Head of caudate nucleus (tissue), 42 donors: ENCODE data around the gene SMAD4.

Experiments
- DNase-seq, 42 donors: peaks; one replicate each; pipeline versions ENCODE4 v3.0.0 to v3.0.0-alpha.2; 2020 to 2021; ENCODE audit warnings: mixed read lengths in 7 of 42
- intact Hi-C: fragments of 100-400 bp; cut with DNase I; formaldehyde crosslinking; loops from one replicate; pipeline ENCODE4 v1.15.0; 2022

SMAD4 gene

DNA sequence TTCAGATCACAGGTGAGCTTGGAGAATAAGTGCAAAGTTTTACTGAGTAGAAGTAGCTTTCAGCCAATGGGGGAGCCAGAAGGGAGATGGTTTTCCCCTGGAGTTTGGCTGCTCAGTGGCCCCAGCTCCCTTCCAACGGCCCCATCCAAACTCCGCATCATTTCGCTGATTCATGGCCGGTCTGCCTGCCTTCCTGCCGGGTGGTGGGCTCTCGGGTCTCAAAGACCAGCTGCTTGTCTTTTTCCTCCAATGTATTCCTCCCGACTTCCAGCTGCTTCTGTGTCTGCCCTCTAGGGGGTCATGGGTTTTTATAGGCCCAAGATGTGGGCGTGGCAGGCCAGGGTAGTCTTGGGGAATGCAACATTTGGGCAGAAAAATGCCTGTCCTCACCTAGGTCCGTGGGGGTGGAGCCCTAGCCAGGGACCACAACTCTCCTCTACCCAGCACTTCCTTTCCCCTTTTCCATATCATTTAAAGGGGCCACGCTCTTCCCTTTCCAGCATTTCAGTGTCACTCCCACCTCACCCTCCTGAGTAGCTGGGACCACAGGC lies 94.0 kb downstream of the SMAD4 start:
- DNase-seq, result no peak
- intact Hi-C loops, result no loop called here

DNA sequence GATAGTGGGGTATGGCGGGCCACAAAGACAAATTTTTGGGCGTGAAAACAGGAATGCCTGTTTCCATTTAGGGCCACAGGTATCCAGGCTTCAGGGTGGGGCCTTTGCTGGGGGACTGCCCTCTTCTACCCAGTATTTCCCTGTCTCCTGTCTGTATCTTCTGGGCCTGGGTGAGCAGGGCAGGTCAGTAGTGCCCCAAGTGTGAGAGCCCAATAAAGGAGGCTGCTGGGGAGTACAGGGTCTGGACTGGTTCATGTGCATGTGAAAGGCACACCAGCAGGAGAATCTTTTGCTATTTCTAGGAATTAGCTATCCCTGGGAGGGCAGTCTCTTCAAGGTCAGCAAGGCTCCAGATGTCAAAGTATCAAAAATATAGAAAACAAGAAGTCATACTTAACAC lies 96.0 kb downstream of the SMAD4 start:
- no peak for DNase-seq
- intact Hi-C loops, result no loop called here

DNA sequence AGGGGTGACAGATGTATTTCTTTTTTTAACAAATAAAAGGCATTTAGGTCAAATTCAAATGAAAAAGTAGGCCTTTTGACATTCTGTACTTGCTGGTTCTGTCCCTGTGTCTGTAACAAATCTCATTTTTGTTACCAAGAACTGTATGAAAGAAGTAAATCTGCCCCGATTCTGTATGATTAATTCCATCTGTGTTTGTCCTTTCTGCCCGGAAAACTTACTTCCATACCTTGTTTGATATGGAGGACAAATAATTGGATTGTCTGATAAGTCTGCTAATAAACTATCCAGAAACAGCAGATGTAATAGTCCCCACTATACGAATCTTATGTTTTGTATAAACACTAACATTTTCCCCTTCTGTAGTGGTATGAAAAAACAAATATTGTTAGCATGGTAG lies 97.7 kb downstream of the SMAD4 start:
- no peak for DNase-seq
- intact Hi-C loops, result no loop called here

DNA sequence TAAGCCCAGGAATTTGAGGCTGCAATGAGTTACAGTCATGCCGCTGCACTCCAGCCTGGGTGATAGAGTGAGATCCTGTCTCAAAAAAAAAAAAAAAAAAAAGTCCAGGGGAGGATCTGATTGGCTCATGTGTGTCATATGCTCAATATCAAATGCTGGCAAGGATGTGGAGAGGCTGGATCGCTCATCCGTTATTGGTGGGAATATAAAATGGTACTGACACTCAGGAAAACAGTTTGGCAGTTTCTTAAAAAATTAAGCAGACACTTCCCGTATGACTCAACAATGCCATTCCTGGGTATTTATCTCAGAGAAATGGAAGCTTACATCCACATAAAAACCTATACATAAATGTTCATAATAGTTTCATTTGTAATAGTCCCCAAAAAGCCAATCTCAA lies 98.5 kb downstream of the SMAD4 start:
- DNase-seq, result no peak
- intact Hi-C loops, result no loop called here

DNA sequence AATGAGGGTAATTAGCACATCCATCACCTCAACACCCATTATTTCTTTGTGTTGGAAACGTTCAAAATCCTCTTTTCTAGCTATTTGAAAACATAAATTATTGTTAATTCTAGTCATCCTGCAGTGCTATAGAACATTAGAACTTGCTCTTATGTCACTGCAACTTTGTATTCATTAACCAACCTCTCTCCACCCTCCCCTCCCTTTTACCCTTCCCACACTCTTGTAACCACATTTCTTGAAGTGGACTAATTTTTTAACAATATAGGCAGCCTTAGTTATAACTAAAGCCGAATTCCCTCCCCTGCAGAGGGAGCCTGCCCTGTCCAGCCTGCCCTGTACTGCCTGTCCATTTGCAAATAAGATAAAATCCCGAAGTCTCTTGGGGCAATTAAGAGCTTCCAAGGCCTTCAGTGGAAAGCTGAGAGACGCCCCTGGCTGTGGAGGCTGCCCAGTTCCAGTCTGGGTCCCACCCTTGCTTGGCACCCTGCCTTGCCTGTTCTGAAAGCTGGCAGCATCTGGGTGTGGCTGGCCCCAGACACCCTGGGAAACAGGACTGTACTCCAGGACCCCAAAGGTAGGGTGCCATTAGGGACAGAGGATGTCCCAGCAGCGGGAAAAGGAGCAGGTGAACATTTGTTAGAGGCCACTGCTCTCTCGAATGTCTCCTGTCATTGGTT lies 102.4 kb downstream of the SMAD4 start:
- intact Hi-C loops, result no loop called here
- DNase-seq, result no peak

DNA sequence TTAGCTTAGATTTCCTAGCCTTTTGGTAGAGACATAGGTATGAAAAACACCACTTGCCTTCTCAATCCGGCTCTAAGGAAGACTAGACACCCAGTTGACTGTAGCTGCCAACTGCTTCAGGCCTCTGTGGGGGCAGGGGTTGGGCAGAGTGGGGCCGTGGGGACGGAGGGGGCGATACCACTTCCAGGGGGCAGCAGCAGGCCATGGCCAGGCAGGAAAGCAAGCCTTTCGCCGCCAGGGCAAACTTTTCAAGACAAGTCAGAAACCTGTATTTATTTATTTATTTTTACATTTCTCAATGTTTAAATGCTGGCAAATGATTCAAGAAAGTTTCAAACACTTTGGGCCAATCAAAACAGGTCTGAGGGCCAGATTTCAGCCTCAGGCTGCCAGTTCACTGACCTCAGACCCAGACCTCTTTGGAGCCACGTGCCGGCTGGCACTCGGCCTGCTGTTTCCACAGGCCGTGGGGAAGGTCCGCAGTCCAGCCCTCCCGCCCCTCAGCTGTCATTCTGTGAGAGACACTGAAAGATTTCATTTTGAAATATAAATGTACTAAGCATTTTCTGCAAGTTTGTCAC lies 103.7 kb downstream of the SMAD4 start:
- no peak for DNase-seq
- intact Hi-C loops, result no loop called here
